Bronchial epithelial cell (primary cell): Measurements from ENCODE around the gene SPRR2E. TPM values are rescaled to one million over a fixed set of nuclear protein-coding genes. Genes with fewer than 3 reads are reported as not detected.
"Not testable (repeated sequence)": the region's sequence is repeated elsewhere in the genome, so short reads cannot be mapped to it uniquely, and the experiment has no call there.

Experiments
- DNase-seq: peaks from one replicate; pipeline ENCODE4 v3.0.0-alpha.2; 2010; ENCODE audit warnings: low read depth
- FAIRE-seq: peaks from 2 replicates; lab custom pipeline; 2011; peaks lifted over from hg19 to GRCh38; lab: Jason Lieb, UNC
- H3K27me3 ChIP-seq: 2 replicates; pipeline ENCODE4 v1.5.1; 2011; ENCODE audit warnings: low read length; ENCODE audit not compliant: control insufficient read depth, insufficient read depth
- H3K36me3 ChIP-seq: 2 replicates; pipeline ENCODE4 v1.5.1; 2011; ENCODE audit warnings: low read length; ENCODE audit not compliant: control insufficient read depth, insufficient read depth
- H3K4me3 ChIP-seq: 2 replicates; pipeline ENCODE4 v1.5.1; 2011; ENCODE audit warnings: mild to moderate bottlenecking, low read depth, low read length, control low read depth
- total RNA-seq: library from RNA; depleted of rRNA; stranded (reverse); fragments of >200 nt; gene quantifications from 2 replicates; pipeline ENCODE4 v1.2.1, GENCODE V29; 2014
- TF ChIP-seq, protein P1 (sequence below): IDR thresholded peaks from 2 replicates; pipeline ENCODE4 v1.5.1; 2011; ENCODE audit warnings: mild to moderate bottlenecking, moderate library complexity, low read length, control low read depth, inconsistent platforms; ENCODE audit not compliant: insufficient read depth, severe bottlenecking

SPRR2E gene
- 0.26 and 3.7 TPM in 2 replicates for total RNA-seq

DNA sequence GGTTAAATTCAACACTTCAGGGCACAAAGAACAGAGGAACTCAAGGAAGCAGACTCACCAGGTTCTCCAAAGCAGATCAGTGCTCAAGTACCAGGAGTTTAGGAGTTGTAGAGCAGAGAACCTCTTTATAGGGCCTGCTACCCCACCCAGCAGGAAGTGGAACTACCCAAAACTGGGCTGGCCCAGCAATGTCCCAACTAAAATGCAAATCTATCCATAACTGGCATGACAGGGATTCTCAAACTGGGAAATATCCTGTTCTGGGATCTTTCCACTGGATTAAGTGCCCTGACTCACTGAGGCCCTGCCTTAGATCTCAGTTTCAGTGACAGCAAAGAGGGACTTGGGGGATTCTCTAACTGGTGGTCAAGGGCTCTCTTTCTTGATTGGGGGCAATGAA, at the start of gene SPRR2E:
Gene SPRR2E (minus strand): TSS at position 101 of the 400 bp plus-strand sequence. CDS start 775 bp downstream, outside the sequence.
- FAIRE-seq = no peak
- no peaks in the 10 kb centered on the region for H3K27me3 ChIP-seq
- DNase-seq = no peak
- H3K36me3 ChIP-seq = no peaks in the 10 kb centered on the region
- no peak within 1 kb of the TSS for H3K4me3 ChIP-seq
- TF ChIP-seq, protein P1, sequence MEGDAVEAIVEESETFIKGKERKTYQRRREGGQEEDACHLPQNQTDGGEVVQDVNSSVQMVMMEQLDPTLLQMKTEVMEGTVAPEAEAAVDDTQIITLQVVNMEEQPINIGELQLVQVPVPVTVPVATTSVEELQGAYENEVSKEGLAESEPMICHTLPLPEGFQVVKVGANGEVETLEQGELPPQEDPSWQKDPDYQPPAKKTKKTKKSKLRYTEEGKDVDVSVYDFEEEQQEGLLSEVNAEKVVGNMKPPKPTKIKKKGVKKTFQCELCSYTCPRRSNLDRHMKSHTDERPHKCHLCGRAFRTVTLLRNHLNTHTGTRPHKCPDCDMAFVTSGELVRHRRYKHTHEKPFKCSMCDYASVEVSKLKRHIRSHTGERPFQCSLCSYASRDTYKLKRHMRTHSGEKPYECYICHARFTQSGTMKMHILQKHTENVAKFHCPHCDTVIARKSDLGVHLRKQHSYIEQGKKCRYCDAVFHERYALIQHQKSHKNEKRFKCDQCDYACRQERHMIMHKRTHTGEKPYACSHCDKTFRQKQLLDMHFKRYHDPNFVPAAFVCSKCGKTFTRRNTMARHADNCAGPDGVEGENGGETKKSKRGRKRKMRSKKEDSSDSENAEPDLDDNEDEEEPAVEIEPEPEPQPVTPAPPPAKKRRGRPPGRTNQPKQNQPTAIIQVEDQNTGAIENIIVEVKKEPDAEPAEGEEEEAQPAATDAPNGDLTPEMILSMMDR = no peak

DNA sequence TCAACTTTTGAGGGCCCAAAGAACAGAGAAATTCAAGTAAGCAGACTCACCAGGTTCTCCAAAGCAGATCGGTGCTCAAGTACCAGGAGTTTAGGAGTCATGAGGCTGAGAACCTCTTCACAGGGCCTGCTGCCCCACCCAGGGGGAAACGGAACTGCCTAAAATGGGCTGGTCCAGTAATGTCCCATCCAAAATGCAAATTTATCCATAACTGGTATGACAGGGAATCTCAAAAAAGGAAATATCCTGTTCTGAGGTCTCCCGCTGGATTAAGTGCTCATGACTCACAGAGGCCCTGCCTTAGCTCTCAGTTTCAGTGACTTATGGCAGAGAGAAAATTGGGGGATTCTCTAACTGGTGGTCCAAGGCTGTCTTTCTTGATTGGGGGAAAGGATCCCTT, 47.1 kb upstream of the SPRR2E start:
- peak; percentile 52 for DNase-seq
- Histone ChIP-seq H3K4me3 (no peak overlapping the region), H3K36me3 (no peaks in the 10 kb centered on the region), H3K27me3 (no peaks in the 10 kb centered on the region)
- no peak for FAIRE-seq
- TF ChIP-seq, protein P1 = no peak

DNA sequence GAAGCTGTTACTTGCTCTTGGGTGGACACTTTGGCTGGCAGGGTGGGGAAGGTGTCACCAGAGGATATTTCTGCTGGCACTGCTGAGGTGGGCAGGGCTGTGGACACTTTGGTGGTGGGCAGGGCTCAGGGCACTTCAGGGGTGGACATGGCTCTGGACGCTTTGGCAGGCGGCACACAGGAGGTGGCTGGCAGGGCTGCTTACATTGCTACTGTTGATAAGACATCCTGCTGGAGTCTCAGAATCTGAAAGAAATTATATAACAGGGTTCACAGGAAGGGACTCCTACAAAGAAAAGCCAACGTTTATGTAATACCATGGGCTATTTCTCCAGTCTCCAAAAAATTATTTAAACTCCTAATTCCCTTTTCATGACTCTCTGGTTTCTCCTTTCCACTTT, 46.2 kb upstream of the SPRR2E start:
- FAIRE-seq (no peak), DNase-seq (no peak)
- H3K4me3 ChIP-seq = no peak overlapping the region
- H3K27me3 ChIP-seq = no peaks in the 10 kb centered on the region
- TF ChIP-seq, protein P1 = no peak
- H3K36me3 ChIP-seq = no peaks in the 10 kb centered on the region

DNA sequence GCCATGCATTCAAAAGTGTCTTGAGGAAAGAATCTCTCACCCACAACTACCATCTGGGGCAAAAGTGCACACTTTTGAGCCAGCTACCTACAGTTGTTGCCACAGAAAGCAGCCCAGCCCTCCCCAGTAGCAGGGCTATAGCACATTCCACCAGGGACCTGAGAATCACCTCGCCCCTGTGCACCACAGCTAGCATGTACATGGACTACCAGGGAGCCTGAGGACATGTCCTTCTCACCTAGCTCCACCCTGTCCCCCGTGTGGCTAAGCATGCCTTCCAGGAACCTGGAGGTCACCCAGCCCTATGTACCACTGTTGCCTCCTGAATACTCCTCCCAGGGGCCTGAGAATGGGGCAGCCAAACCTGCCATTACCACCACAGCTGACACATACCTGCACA, 39.4 kb upstream of the SPRR2E start:
- no peak overlapping the region for H3K4me3 ChIP-seq
- H3K27me3 ChIP-seq = no peaks in the 10 kb centered on the region
- H3K36me3 ChIP-seq = no peaks in the 10 kb centered on the region
- FAIRE-seq = peak; percentile 32
- DNase-seq = no peak
- TF ChIP-seq, protein P1 = no peak

DNA sequence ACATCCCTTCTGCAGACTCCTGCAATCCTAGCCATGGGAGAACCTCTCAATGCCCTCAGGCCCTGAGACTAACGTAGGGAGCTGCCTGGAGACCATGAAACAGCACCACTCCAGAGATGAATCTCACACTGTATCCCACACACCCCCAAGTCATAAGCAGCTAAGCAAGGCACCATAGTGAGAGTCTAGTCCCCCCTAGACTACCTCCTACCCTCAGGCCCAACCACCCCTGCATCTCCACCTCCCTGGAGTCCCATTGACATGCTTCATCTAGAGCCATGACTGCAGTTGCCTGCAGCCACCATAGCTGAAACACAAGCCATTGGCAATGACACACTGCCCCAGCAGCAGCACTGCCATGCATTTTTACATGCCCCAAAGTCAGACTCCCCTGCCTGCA, 38.9 kb upstream of the SPRR2E start:
- DNase-seq (no peak), FAIRE-seq (no peak)
- H3K36me3 ChIP-seq = no peaks in the 10 kb centered on the region
- H3K4me3 ChIP-seq = no peak overlapping the region
- no peaks in the 10 kb centered on the region for H3K27me3 ChIP-seq
- TF ChIP-seq, protein P1 = no peak

DNA sequence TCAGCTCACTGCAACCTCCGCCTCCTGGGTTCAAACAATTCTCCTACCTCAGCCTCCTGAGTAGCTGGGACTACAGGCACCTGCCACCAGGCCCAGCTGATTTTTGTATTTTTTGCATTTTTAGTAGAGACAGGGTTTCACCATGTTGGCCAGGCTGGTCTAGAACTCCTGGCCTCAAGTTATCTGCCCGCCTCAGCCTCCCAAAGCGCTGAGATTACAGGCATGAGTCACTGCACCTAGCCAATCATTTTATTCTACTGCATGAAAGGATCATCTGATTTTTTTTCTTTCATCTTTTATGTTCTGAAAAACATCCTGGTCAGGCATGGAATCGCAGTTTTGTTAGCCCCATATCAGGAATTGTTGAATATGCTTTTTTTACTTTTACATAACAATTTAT, 34.4 kb upstream of the SPRR2E start:
- not testable (repeated sequence) for H3K4me3 ChIP-seq, DNase-seq, FAIRE-seq, H3K36me3 ChIP-seq, H3K27me3 ChIP-seq
